Astrocyte (in vitro differentiated cells and primary cell): ENCODE measurements around the gene CD40LG.

ENCODE experiments used
- EZH2 ChIP-seq: IDR thresholded peaks from 2 replicates; pipeline ENCODE4 v1.6.1; 2012; ENCODE audit warnings: mild to moderate bottlenecking, low read length, inconsistent platforms; ENCODE audit not compliant: insufficient read depth
- TF ChIP-seq, protein P1 (sequence below): IDR thresholded peaks from 2 replicates; pipeline ENCODE4 v1.5.1; 2011; ENCODE audit warnings: low read depth, mild to moderate bottlenecking, inconsistent platforms, low read length, moderate library complexity; ENCODE audit not compliant: insufficient read depth

GRCh38 chrX:136656361-136656964 lies 8.5 kb downstream of the CD40LG start:
- TF ChIP-seq, protein P1, sequence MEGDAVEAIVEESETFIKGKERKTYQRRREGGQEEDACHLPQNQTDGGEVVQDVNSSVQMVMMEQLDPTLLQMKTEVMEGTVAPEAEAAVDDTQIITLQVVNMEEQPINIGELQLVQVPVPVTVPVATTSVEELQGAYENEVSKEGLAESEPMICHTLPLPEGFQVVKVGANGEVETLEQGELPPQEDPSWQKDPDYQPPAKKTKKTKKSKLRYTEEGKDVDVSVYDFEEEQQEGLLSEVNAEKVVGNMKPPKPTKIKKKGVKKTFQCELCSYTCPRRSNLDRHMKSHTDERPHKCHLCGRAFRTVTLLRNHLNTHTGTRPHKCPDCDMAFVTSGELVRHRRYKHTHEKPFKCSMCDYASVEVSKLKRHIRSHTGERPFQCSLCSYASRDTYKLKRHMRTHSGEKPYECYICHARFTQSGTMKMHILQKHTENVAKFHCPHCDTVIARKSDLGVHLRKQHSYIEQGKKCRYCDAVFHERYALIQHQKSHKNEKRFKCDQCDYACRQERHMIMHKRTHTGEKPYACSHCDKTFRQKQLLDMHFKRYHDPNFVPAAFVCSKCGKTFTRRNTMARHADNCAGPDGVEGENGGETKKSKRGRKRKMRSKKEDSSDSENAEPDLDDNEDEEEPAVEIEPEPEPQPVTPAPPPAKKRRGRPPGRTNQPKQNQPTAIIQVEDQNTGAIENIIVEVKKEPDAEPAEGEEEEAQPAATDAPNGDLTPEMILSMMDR = no peak
- no peak for TF ChIP-seq EZH2
